Erythroblast (primary cell): Measurements from ENCODE around the gene SOX12.

Experiments used
- DNase-seq, 2 experiments: peaks; one replicate each; lab custom pipeline; 2025; lab: John Stamatoyannopoulos, UW
- GATA1 ChIP-seq: IDR thresholded peaks from 2 replicates; pipeline ENCODE4 v1.6.1; 2011; ENCODE audit warnings: low read depth, mild to moderate bottlenecking, control low read depth, low read length, moderate library complexity
- POLR2A ChIP-seq: IDR thresholded peaks from 2 replicates; pipeline ENCODE4 v1.6.1; 2011; ENCODE audit warnings: mild to moderate bottlenecking, low read length

The SOX12 gene

GRCh38 chr20:356745-357144 lies 31.4 kb downstream of the SOX12 start:
- no peak for DNase-seq
- TF ChIP-seq GATA1 (no peak), POLR2A (no peak)

GRCh38 chr20:358891-359555 lies 33.7 kb downstream of the SOX12 start:
- TF ChIP-seq GATA1 (no peak), POLR2A (no peak)
- no peak for DNase-seq

GRCh38 chr20:361561-361960 lies 36.2 kb downstream of the SOX12 start:
- no peak for DNase-seq
- TF ChIP-seq POLR2A (no peak), GATA1 (no peak)

DNA sequence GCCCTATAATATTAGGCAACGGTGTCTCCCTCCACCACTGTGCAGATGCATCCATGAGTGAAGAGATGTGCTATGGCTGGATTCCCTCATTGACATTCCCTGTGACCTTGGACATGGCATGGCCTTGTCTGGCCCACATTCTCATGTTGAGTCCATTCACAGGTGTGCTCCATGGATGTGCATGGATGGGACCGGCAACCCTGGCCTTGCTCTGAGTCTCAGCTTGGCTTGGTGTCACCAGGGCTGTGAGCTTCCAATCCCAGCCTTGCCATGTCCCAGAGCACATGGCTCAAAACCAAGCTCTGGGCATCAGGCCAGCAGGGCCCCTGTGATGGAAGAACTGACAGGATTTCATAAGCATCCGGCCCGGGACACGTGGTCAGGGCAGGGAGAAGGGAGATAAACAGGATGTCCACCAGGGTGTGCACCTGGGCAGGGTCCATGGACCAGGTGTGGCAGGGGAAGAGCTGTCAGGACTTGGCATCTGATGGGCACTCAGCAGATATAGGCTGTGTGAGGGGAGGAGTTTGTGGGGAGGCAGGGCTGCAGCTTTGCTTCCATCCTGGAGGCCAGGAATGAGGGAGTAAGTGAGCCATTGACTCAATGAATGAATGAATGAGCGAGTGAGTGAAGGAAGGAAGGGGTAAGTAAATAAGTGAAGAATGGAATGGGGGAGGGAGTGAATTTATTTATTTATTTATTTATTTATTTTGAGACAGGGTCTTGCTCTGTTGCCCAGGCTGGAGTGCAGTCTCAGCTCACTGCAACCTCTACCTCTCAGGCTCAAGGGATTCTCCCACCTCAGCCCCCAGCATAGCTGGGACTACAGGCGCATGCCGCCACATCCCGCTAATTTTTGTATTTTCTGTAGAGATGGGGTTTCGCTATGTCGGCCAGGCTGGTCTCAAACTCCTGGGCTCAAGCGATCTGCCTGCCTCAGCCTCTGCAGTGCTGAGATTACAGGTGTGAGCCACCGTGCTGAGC lies 37.2 kb downstream of the SOX12 start:
- TF ChIP-seq POLR2A (peak; percentile 13), GATA1 (no peak)
- peak; percentile 76 to 89 for DNase-seq

- no peak for TF ChIP-seq POLR2A
- TF ChIP-seq GATA1 = no peak
- DNase-seq = peak; percentile 62 to 83
Observed at GRCh38 chr20:363319-364078, 38.1 kb downstream of the SOX12 start.

- TF ChIP-seq POLR2A = no peak
- TF ChIP-seq GATA1 = no peak
- DNase-seq = peak; percentile 81 to 90
Observed at GRCh38 chr20:364905-365794, 39.8 kb downstream of the SOX12 start.

GRCh38 chr20:366041-366718 lies 40.8 kb downstream of the SOX12 start:
- no peak for DNase-seq

DNA sequence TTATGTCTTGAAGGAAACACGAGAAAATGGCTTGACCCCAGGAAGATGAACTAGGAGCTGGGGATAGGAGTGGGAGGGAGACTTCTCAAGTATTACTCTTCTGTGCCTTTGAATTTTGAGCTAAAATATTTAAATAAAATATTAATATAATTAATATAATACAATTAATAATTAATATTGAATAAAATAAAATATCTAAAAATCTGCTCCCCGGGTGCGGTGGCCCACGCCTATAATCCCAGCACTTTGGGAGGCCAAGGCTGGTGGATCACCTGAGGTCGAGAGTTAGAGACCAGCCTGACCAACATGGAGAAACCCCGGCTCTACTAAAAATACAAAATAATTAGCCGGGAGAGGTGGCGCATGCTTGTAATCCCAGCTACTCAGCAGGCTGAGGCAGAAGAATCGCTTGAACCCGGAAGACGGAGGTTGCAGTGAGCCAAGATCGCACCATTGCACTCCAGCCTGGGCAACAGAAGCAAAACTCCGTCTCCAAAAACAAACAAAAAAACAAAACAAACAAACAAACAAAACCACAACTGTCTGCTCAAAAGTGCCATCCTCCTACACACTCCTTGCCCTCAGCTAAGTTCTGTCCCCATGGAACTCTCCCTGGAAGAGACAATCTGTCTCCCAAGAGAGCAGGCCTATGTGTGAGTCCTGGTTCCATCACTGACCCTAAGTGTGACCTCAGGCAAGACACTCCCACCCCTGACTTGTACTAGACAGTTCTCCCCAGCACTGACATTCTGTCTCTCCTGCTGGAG lies 41.5 kb downstream of the SOX12 start:
- DNase-seq = no peak
- TF ChIP-seq POLR2A = no peak
- no peak for TF ChIP-seq GATA1

More at GRCh38 chr20:366041-366718, 40.8 kb downstream of the SOX12 start:
- TF ChIP-seq GATA1 (no peak), POLR2A (no peak)

GRCh38 chr20:367486-367887 lies 42.1 kb downstream of the SOX12 start:
- TF ChIP-seq POLR2A = no peak
- TF ChIP-seq GATA1 = no peak
- no peak for DNase-seq

DNA sequence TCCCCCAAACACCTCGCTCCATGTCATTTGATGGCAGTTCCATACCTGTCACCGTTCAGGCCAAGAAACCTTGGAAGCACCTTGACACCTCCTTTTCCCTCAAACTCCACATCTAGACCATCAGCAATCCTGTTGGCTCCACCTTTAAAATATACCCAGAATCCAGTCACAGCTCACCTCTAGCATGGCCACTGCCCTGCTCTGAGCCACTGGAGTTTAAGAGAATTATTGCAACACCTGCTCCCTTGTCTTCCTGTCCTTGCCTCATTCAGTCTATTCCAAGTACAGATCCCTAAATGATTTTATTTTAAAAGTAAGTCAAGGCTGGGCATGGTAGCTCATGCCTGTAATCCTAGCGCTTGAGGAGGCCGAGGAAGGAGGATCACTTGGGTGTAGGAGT lies 43.6 kb downstream of the SOX12 start:
- TF ChIP-seq GATA1 (no peak), POLR2A (no peak)
- DNase-seq = no peak

DNA sequence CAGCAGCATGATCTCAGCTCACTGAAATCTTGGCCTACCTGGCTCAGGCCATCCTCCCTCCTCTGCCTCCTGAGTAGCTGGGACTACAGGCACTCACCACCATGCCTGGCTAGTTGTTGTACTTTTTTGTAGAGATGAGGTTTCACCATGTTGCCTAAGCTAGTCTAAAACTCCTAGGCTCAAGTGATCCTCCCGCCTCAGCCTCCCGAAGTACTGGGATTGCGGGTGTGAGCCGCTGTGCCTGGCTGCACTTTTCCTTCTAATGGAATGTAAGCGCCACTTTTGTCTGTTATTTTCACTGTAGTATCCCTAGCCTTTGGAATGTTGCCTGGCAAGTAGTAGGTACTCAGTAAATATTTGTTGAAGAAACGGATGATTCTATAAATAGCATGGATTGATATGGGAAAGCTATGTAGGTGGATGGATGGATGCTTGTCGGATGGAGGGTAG lies 44.8 kb downstream of the SOX12 start:
- DNase-seq = no peak
- TF ChIP-seq GATA1 (no peak), POLR2A (no peak)
